H1 (cell line): ENCODE data around the gene SPATA19. TPM values are rescaled to one million over a fixed set of nuclear protein-coding genes. Genes with fewer than 3 reads are reported as not detected.

Experiments used
- CTCF ChIA-PET: fragments of 300-600 bp; sonication (Branson Sonifier 250); formaldehyde crosslinking; loops from one replicate; lab custom pipeline; 2021; ENCODE audit not compliant: partially characterized antibody; lab: Charles Lee
- POLR2A ChIA-PET: fragments of 300-600 bp; sonication (Branson Sonifier 250); formaldehyde crosslinking; loops from one replicate; lab custom pipeline; 2021; ENCODE audit warnings: inconsistent platforms; ENCODE audit not compliant: partially characterized antibody; lab: Charles Lee
- DNase-seq, 2 experiments: peaks; one replicate each; pipeline versions ENCODE4 v3.0.0 to v3.0.0-alpha.2; 2010 to 2022; ENCODE audit warnings: low spot score in 2 of 2, low read depth in 1 of 2, mixed read lengths in 1 of 2
- FAIRE-seq: peaks from 2 replicates; lab custom pipeline; 2011; peaks lifted over from hg19 to GRCh38; lab: Jason Lieb, UNC
- H2AFZ ChIP-seq: 2 replicates; pipeline ENCODE4 v1.8.1; 2012; ENCODE audit warnings: low read length, inconsistent platforms
- H2AK5ac ChIP-seq: 2 replicates; pipeline ENCODE4 v1.6.1; 2013; ENCODE audit warnings: low read depth, low read length
- H2BK120ac ChIP-seq: replicated peaks from 2 replicates; pipeline ENCODE3; 2013; ENCODE audit warnings: low read depth, low read length, inconsistent platforms
- H2BK12ac ChIP-seq: 2 replicates; pipeline ENCODE4 v1.6.1; 2013; ENCODE audit warnings: low read depth, low read length
- H2BK15ac ChIP-seq: 2 replicates; pipeline ENCODE4 v1.6.1; 2013; ENCODE audit warnings: low read length
- H2BK20ac ChIP-seq: 2 replicates; pipeline ENCODE4 v1.6.1; 2013; ENCODE audit warnings: low read length
- H2BK5ac ChIP-seq: 2 replicates; pipeline ENCODE4 v1.6.1; 2013; ENCODE audit warnings: low read depth, low read length
- H3K14ac ChIP-seq: 2 replicates; pipeline ENCODE4 v1.6.1; 2013; ENCODE audit warnings: inconsistent platforms; ENCODE audit not compliant: insufficient read length
- H3K18ac ChIP-seq: 2 replicates; pipeline ENCODE4 v1.6.1; 2013; ENCODE audit warnings: low read length; ENCODE audit errors: extremely low read depth
- H3K23ac ChIP-seq: 2 replicates; pipeline ENCODE4 v1.6.1; 2013; ENCODE audit warnings: inconsistent platforms; ENCODE audit not compliant: insufficient read length
- H3K23me2 ChIP-seq: 2 replicates; pipeline ENCODE4 v1.6.1; 2013; ENCODE audit warnings: low read depth, low read length
- H3K27ac ChIP-seq: 2 replicates; pipeline ENCODE4 v1.6.1; 2011; ENCODE audit warnings: low read depth, low read length, inconsistent platforms
- H3K27me3 ChIP-seq, 4 experiments: replicated peaks in 1 of 4; 1 replicate in 1 of 4; 2 replicates in 3 of 4; pipeline versions ENCODE4 v1.6.1 to v1.8.1; 2011 to 2013; ENCODE audit warnings: low read length in 3 of 4, mild to moderate bottlenecking in 3 of 4, inconsistent platforms in 2 of 4, mixed read lengths in 2 of 4, moderate library complexity in 1 of 4; ENCODE audit not compliant: control insufficient read depth in 3 of 4, insufficient read depth in 3 of 4; ENCODE audit errors: extremely low read depth in 1 of 4
- H3K36me3 ChIP-seq, 4 experiments: 2 replicates each; pipeline versions ENCODE4 v1.6.1 to v1.8.1; 2011 to 2013; ENCODE audit warnings: mild to moderate bottlenecking in 4 of 4, low read length in 3 of 4, moderate library complexity in 2 of 4, control low read depth in 1 of 4, inconsistent platforms in 1 of 4; ENCODE audit not compliant: insufficient read depth in 4 of 4, control insufficient read depth in 2 of 4
- H3K4ac ChIP-seq: replicated peaks from 2 replicates; pipeline ENCODE3; 2013; ENCODE audit warnings: low read length, low read depth, mixed read lengths, inconsistent platforms; ENCODE audit not compliant: insufficient read length
- H3K4me1 ChIP-seq, 4 experiments: replicated peaks in 1 of 4; 1 replicate in 1 of 4; 2 replicates in 3 of 4; pipeline versions ENCODE4 v1.6.1 to v1.8.1; 2011 to 2013; ENCODE audit warnings: low read length in 3 of 4, inconsistent platforms in 2 of 4, mixed read lengths in 1 of 4; ENCODE audit not compliant: insufficient read depth in 4 of 4, control insufficient read depth in 3 of 4
- H3K4me2 ChIP-seq, 2 experiments: 2 replicates each; pipeline versions ENCODE4 v1.6.1 to v1.8.1; 2011 to 2013; ENCODE audit warnings: low read depth in 2 of 2, low read length in 2 of 2, control low read depth in 1 of 2, inconsistent platforms in 1 of 2, mild to moderate bottlenecking in 1 of 2; ENCODE audit not compliant: insufficient read depth in 1 of 2
- H3K4me3 ChIP-seq, 4 experiments: fragments of 200-600, 300-600 bp in 1 of 4; sonication (generic), shearing (Covaris generic), sonication (Bioruptor Twin) in 1 of 4; 2 replicates each; pipeline versions ENCODE4 v1.5.1 to v1.8.1; 2011 to 2016; ENCODE audit warnings: low read length in 4 of 4, low read depth in 3 of 4, control low read depth in 2 of 4, inconsistent platforms in 2 of 4, mild to moderate bottlenecking in 2 of 4, mixed read lengths in 1 of 4, moderate library complexity in 1 of 4; ENCODE audit not compliant: insufficient read depth in 2 of 4; ENCODE audit errors: extremely low read depth in 1 of 4
- H3K56ac ChIP-seq: replicated peaks from 2 replicates; pipeline ENCODE3; 2013; ENCODE audit warnings: low read depth, mild to moderate bottlenecking, mixed read lengths, low read length, inconsistent platforms; ENCODE audit not compliant: insufficient read length
- H3K79me1 ChIP-seq: 2 replicates; pipeline ENCODE4 v1.6.1; 2013; ENCODE audit warnings: low read depth, low read length, control low read depth
- H3K79me2 ChIP-seq, 2 experiments: 2 replicates each; pipeline versions ENCODE4 v1.6.1 to v1.8.1; 2012 to 2013; ENCODE audit warnings: low read length in 2 of 2, mild to moderate bottlenecking in 2 of 2, inconsistent platforms in 1 of 2; ENCODE audit not compliant: insufficient read depth in 2 of 2, control insufficient read depth in 1 of 2
- H3K9ac ChIP-seq, 4 experiments: replicated peaks in 1 of 4; 1 replicate in 1 of 4; 2 replicates in 3 of 4; pipeline versions ENCODE4 v1.6.1 to v1.8.1; 2011 to 2013; ENCODE audit warnings: low read depth in 3 of 4, low read length in 3 of 4, control low read depth in 2 of 4, mild to moderate bottlenecking in 2 of 4, moderate library complexity in 2 of 4, inconsistent platforms in 1 of 4; ENCODE audit errors: extremely low read depth in 1 of 4
- H3K9me3 ChIP-seq, 2 experiments: 2 replicates each; pipeline versions ENCODE4 v1.6.1 to v1.8.1; 2012 to 2013; ENCODE audit warnings: mild to moderate bottlenecking in 2 of 2, moderate library complexity in 2 of 2, control low read depth in 1 of 2, inconsistent platforms in 1 of 2, low read depth in 1 of 2, low read length in 1 of 2, mixed read lengths in 1 of 2; ENCODE audit not compliant: insufficient read depth in 2 of 2
- H4K20me1 ChIP-seq, 2 experiments: replicated peaks in 1 of 2; 2 replicates each; pipeline versions ENCODE3 to v1.8.1; 2011 to 2013; ENCODE audit warnings: inconsistent platforms in 2 of 2, low read length in 2 of 2, mild to moderate bottlenecking in 1 of 2; ENCODE audit not compliant: insufficient read depth in 2 of 2, control insufficient read depth in 1 of 2
- H4K5ac ChIP-seq: 2 replicates; pipeline ENCODE4 v1.6.1; 2013; ENCODE audit warnings: low read length, low read depth, mixed read lengths, inconsistent platforms; ENCODE audit not compliant: insufficient read length
- H4K8ac ChIP-seq: 2 replicates; pipeline ENCODE4 v1.8.0; 2013; ENCODE audit warnings: mild to moderate bottlenecking, moderate library complexity, low read length, inconsistent platforms; ENCODE audit not compliant: insufficient read depth; ENCODE audit errors: extremely low read depth
- H4K91ac ChIP-seq: replicated peaks from 2 replicates; pipeline ENCODE3; 2013; ENCODE audit warnings: low read length, mixed read lengths, inconsistent platforms; ENCODE audit not compliant: insufficient read length
- BACH1 ChIP-seq: IDR thresholded peaks from 2 replicates; pipeline ENCODE4 v1.6.1; 2012; ENCODE audit warnings: low read length, improper control_type of control experiment
- CBX8 ChIP-seq: fragments of 300-800, 300-1000 bp; sonication (generic); IDR thresholded peaks from 2 replicates; pipeline ENCODE4 v1.7.1; 2016; ENCODE audit warnings: low read depth, low read length, borderline replicate concordance
- EGR1 ChIP-seq: IDR thresholded peaks from 2 replicates; pipeline ENCODE4 v1.6.1; 2011; ENCODE audit warnings: low read depth, low read length, borderline replicate concordance
- EP300 ChIP-seq, 2 experiments: IDR thresholded peaks; 1 replicate in 1 of 2; 2 replicates in 1 of 2; pipeline ENCODE4 v1.6.1; 2011 to 2012; ENCODE audit warnings: low read depth in 2 of 2, low read length in 2 of 2, mild to moderate bottlenecking in 2 of 2, borderline replicate concordance in 1 of 2, inconsistent platforms in 1 of 2, moderate library complexity in 1 of 2
- HDAC2 ChIP-seq, 2 experiments: fragments of 300-600 bp in 1 of 2; sonication (generic) in 1 of 2; IDR thresholded peaks; 2 replicates each; pipeline ENCODE4 v1.6.1; 2011 to 2012; ENCODE audit warnings: low read depth in 2 of 2, low read length in 2 of 2, mild to moderate bottlenecking in 2 of 2, moderate library complexity in 2 of 2, borderline replicate concordance in 1 of 2, inconsistent platforms in 1 of 2
- KDM1A ChIP-seq: fragments of 200-600, 300-600 bp; sonication (generic); IDR thresholded peaks from 2 replicates; pipeline ENCODE4 v1.7.1; 2016; ENCODE audit warnings: mild to moderate bottlenecking, low read length, borderline replicate concordance
- NRF1 ChIP-seq: IDR thresholded peaks from 2 replicates; pipeline ENCODE4 v1.6.1; 2011; ENCODE audit warnings: mild to moderate bottlenecking, low read depth, low read length, improper control_type of control experiment
- RBBP5 ChIP-seq: IDR thresholded peaks from 2 replicates; pipeline ENCODE4 v1.7.1; 2012; ENCODE audit warnings: low read depth, mild to moderate bottlenecking, inconsistent platforms, low read length, moderate library complexity, borderline replicate concordance
- RNF2 ChIP-seq: fragments of 200-900, 300-1000 bp; sonication (generic); IDR thresholded peaks from 2 replicates; pipeline ENCODE4 v1.7.1; 2016; ENCODE audit warnings: borderline replicate concordance, low read depth, mild to moderate bottlenecking, antibody characterized with exemption, low read length; ENCODE audit not compliant: poor library complexity, severe bottlenecking; ENCODE audit errors: missing control alignments
- SIRT6 ChIP-seq: IDR thresholded peaks from one replicate; pipeline ENCODE4 v1.7.1; 2012; ENCODE audit warnings: low read length, inconsistent platforms
- SIX5 ChIP-seq: IDR thresholded peaks from 2 replicates; pipeline ENCODE4 v1.6.1; 2011; ENCODE audit warnings: mild to moderate bottlenecking, low read depth, low read length
- TEAD4 ChIP-seq: IDR thresholded peaks from 2 replicates; pipeline ENCODE4 v1.6.1; 2012; ENCODE audit warnings: low read depth, low read length, inconsistent platforms, mixed read lengths
- WGBS, 2 experiments: shearing (Covaris generic) in 1 of 2; methylation state at CpG; one replicate each; pipeline versions ENCODE4 v1.1.6 to v1.1.7; 2013 to 2015; ENCODE audit warnings: low lambda C conversion rate in 2 of 2, mixed read lengths in 2 of 2, inconsistent platforms in 1 of 2, low coverage in 1 of 2, missing lambda C conversion rate in 1 of 2; ENCODE audit not compliant: insufficient replicate concordance in 2 of 2, insufficient coverage in 1 of 2, insufficient read length in 1 of 2; ENCODE audit errors: extremely low coverage in 1 of 2, missing lambda C conversion rate in 1 of 2; 5-methylcytosine and 5-hydroxymethylcytosine counted together
- polyA plus RNA-seq, 7 experiments: library from polyadenylated mRNA; depleted of rRNA in 3 of 7; stranded (reverse) in 5 of 7; unstranded in 2 of 7; fragments of >200 nt in 5 of 7; fragments of 200-250 nt in 2 of 7; gene quantifications; 1 replicate in 5 of 7; 2 replicates in 1 of 7; 4 replicates in 1 of 7; pipeline versions ENCODE4 v1.2.1 to v1.2.3, GENCODE V29; 2011 to 2013; ENCODE audit warnings: missing spikeins in 2 of 7, mixed read lengths in 2 of 7
- total RNA-seq: library from RNA; stranded (reverse); fragmentation: NEBNext Ultra II Directional; extraction: Animal tissue kit (Norgen Biotek cat#: 25700); gene quantifications from 2 replicates; pipeline ENCODE4 v1.2.1, GENCODE V29; 2021

The SPATA19 gene
- total and polyA plus RNA-seq, 2 of the 8 experiments (the other 6 are each of a cell fraction or from before 2014, with no cell fraction given) = not detected

GRCh38 chr11:133841279-133842043 lies 3.9 kb downstream of the SPATA19 start:
- Histone ChIP-seq H3K9me3 (peaks cover 0 to 6% of the 10 kb centered on the region in 2 experiments; a peak in 1 of 4 replicates), H3K23me2 (no peaks in the 10 kb centered on the region), H2BK120ac (no peak overlapping the region), H2BK15ac (no peak overlapping the region), H3K79me1 (no peaks in the 10 kb centered on the region), H2BK20ac (no peak overlapping the region), H3K27ac (no peak overlapping the region), H3K9ac (no peak overlapping the region), H2AK5ac (no peak overlapping the region), H3K4me3 (no peak overlapping the region), H3K56ac (no peak overlapping the region), H3K4me2 (no peak overlapping the region), H3K4ac (no peak overlapping the region), H4K8ac (no peak overlapping the region), H4K5ac (no peak overlapping the region), H2BK5ac (no peak overlapping the region), H3K4me1 (peaks cover 0 to 2% (median 0%) of the 10 kb centered on the region in 4 experiments; a peak in 1 of 7 replicates), H4K91ac (no peak overlapping the region), H3K27me3 (peaks cover 0 to 4% (median 0%) of the 10 kb centered on the region in 4 experiments; a peak in 1 of 7 replicates), H3K36me3 (no peaks in the 10 kb centered on the region), H3K18ac (no peak overlapping the region), H2BK12ac (no peak overlapping the region), H3K79me2 (no peaks in the 10 kb centered on the region), H3K14ac (no peak overlapping the region), H2AFZ (no peak overlapping the region), H3K23ac (no peak overlapping the region), H4K20me1 (no peaks in the 10 kb centered on the region)
- ChIA-PET POLR2A (no interaction called here), CTCF (interaction anchor here (0.7 to 3.0 kb wide), 4 partner anchors 265 to 763 kb away, joined by 3 to 13 read pairs (median 4); no protein-coding TSS in a partner anchor)
- FAIRE-seq (no peak), DNase-seq (no peak)
- 81% methylated on average over 12 of the region's 12 CpGs; no CpG with 5 or more reads in 1 of the 2 experiments for WGBS, 2 experiments
- no peak for TF ChIP-seq BACH1
- no peak for TF ChIP-seq HDAC2 (IDR thresholded peaks at IDR 0.05; ENCODE audit: borderline replicate concordance in 1 of 2, low read depth in 2 of 2, low read length in 2 of 2)
- TF ChIP-seq SIX5 = no peak
- no peak for TF ChIP-seq KDM1A
- TF ChIP-seq RBBP5 = no peak
- TF ChIP-seq NRF1 = no peak
- TF ChIP-seq RNF2 = no peak
- no peak for TF ChIP-seq TEAD4
- TF ChIP-seq EGR1 = no peak
- no peak for TF ChIP-seq SIRT6
- TF ChIP-seq EP300 (IDR thresholded peaks at IDR 0.05; ENCODE audit: borderline replicate concordance in 1 of 2, low read depth in 2 of 2, low read length in 2 of 2) = no peak
- no peak for TF ChIP-seq CBX8
